Peyer's patch (tissue), 4 donors: ENCODE measurements around the gene DLGAP4.

Source experiments
- CTCF ChIP-seq, 6 experiments: fragments of 450-650 bp in 4 of 6; fragments of 200-600 bp in 2 of 6; sonication (generic) in 1 of 6; IDR thresholded peaks; one replicate each; pipeline ENCODE4 v1.5.1; 2017 to 2019; ENCODE audit warnings: antibody characterized with exemption in 6 of 6, mild to moderate bottlenecking in 3 of 6, moderate library complexity in 1 of 6
- POLR2A ChIP-seq, 2 donors: fragments of 450-650 bp; IDR thresholded peaks; one replicate each; pipeline ENCODE4 v1.5.1; 2017; ENCODE audit warnings: antibody characterized with exemption in 2 of 2, mild to moderate bottlenecking in 2 of 2, moderate library complexity in 2 of 2

DNA sequence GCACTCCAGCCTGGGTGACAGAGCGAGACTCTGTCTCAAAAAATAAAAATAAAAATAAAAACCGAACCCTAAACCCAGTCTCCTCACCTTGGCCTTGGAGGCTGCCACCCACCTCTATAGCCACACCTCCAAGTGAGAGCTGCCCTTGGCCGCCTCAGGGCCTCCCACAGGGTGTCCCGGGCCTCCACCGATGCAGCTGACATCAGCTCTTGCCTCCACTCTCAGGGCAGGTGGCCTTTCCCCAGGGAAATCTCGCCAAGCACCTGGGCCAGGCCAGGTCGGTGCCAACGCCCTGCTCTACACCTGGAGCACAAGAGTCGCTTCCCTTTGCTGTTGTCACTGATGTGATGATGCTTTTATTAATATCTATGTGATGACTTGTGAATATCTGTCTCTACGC is 226.2 kb downstream of the DLGAP4 start:
- TF ChIP-seq CTCF (IDR thresholded peaks at IDR 0.05) (no peak), POLR2A (IDR thresholded peaks at IDR 0.05) (no peak)
